GM19395 (cell line): ENCODE results near the gene APEH.

Experiments
- ATAC-seq: cut with Tn5 transposase; IDR thresholded peaks from one replicate; pipeline ENCODE4 v1.9.1; 2021; ENCODE audit warnings: mild to moderate bottlenecking, moderate library complexity; ENCODE audit not compliant: unreplicated experiment

The APEH gene

GRCh38 chr3:49650177-49650576 lies 24.0 kb upstream of the APEH start:
- ATAC-seq: no peak

DNA sequence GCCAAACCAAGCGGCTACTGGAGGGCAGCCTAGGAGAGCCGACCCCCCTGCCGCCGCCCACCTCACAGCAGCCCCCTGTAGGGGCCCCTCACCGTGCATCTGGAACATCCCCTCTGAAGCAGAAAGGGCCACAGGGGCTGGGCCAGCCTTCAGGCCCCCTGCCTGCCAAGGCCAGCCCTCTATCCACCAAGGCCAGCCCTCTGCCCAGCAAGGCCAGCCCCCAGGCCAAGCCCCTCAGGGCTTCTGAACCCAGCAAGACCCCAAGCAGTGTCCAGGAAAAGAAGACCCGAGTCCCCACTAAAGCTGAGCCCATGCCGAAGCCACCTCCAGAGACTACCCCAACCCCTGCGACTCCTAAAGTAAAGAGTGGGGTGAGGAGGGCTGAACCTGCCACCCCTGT lies 23.5 kb upstream of the APEH start:
- ATAC-seq: no peak

GRCh38 chr3:49652218-49652902 lies 21.8 kb upstream of the APEH start:
- no peak for ATAC-seq

- no peak for ATAC-seq
Observed at GRCh38 chr3:49652903-49653415, 21.2 kb upstream of the APEH start.

DNA sequence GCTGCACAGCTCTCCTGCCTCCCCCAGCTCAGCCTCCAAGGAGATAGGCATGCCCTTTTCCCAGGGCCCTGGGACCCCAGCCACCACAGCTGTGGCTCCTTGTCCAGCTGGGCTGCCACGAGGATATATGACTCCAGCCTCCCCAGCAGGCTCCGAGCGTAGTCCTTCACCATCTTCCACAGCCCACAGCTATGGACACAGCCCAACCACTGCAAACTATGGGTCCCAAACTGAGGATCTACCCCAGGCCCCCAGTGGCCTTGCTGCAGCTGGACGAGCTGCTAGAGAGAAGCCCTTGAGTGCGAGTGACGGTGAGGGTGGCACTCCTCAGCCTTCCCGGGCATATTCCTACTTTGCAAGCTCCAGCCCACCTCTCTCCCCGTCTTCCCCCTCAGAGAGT lies 20.5 kb upstream of the APEH start:
- no peak for ATAC-seq

DNA sequence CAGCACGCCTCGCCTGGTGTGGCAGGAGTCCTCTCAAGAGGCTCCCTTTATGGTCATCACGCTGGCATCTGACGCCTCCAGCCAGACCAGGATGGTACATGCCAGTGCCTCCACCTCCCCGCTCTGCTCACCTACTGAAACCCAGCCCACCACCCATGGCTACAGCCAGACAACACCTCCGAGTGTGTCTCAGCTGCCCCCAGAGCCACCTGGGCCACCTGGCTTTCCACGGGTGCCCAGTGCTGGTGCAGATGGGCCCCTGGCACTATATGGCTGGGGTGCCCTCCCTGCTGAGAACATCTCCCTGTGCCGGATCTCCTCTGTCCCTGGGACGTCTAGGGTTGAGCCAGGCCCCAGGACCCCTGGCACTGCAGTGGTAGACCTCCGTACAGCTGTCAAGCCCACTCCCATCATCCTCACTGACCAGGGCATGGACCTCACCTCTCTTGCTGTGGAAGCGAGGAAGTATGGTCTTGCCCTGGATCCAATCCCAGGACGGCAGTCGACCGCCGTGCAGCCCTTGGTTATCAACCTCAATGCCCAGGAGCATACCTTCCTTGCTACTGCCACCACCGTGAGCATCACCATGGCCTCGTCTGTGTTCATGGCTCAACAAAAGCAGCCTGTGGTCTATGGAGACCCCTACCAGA lies 19.9 kb upstream of the APEH start:
- no peak for ATAC-seq

DNA sequence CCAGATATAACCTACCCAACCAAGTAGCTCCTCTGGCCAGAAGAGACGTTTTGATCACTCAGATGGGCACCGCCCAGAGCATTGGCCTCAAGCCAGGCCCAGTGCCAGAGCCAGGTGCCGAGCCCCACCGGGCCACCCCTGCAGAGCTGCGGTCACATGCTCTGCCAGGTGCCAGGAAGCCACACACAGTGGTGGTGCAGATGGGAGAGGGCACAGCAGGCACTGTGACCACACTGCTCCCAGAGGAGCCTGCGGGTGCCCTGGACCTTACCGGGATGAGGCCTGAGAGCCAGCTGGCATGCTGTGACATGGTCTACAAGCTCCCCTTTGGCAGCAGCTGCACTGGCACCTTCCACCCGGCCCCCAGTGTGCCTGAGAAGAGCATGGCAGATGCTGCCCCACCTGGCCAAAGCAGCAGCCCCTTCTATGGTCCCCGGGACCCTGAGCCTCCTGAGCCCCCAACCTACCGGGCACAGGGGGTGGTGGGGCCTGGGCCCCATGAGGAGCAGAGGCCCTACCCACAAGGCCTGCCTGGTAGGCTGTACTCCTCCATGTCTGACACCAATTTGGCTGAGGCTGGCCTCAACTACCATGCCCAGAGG lies 19.1 kb upstream of the APEH start:
- no peak for ATAC-seq

GRCh38 chr3:49655731-49656285 lies 18.3 kb upstream of the APEH start:
- no peak for ATAC-seq

GRCh38 chr3:49656541-49657112 lies 17.5 kb upstream of the APEH start:
- no peak for ATAC-seq

DNA sequence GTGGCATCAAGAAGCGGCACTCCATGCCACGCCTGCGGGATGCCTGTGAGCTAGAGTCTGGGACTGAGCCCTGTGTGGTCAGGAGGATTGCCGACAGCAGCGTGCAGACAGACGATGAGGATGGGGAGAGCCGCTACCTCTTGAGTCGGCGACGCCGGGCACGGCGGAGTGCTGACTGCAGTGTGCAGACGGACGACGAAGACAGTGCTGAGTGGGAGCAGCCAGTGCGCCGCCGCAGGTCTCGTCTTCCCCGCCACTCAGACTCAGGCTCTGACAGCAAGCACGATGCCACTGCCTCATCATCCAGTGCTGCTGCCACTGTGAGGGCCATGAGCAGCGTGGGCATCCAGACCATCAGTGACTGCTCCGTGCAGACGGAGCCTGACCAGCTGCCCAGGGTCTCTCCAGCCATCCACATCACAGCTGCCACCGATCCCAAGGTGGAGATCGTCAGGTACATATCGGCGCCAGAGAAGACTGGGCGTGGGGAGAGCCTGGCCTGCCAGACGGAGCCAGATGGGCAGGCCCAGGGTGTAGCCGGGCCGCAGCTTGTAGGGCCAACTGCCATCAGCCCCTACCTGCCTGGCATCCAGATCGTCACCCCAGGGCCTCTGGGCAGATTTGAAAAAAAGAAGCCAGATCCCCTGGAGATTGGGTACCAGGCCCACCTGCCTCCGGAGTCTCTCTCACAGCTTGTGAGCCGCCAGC lies 16.8 kb upstream of the APEH start:
- ATAC-seq: no peak

- no peak for ATAC-seq
Observed at GRCh38 chr3:49658711-49659110, 15.4 kb upstream of the APEH start.

DNA sequence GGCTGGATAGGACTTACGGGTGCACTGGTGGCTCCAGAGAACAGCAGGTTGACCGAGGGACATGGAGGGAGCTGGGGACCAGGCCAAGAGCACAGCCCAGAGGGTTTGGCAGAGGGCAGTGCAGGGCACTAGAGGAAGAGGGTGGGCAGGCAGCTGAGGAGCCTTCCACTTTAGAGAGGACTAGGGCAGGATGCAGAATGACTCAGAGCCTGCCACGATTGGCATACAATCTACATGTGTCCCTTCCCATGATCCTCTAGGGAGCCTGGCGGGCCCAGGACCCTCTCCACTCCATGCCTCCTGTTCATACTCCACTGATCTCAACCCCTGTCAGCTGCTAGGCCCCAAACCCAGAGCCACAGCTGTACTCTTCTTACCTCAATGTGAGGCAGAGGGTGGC lies 14.4 kb upstream of the APEH start:
- no peak for ATAC-seq

DNA sequence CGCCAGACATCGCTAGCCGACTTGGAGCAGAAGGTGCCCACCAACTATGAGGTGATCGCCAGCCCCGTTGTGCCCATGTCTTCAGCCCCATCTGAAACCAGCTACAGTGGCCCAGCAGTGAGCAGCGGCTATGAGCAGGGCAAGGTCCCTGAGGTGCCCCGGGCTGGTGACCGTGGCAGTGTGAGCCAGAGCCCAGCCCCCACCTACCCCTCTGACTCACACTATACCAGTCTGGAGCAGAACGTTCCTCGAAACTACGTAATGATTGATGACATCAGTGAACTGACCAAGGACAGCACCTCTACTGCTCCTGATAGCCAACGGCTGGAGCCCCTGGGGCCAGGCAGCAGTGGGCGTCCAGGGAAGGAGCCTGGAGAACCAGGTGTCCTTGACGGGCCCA lies 12.9 kb upstream of the APEH start:
- no peak for ATAC-seq

GRCh38 chr3:49662021-49662420 lies 12.1 kb upstream of the APEH start:
- no peak for ATAC-seq

DNA sequence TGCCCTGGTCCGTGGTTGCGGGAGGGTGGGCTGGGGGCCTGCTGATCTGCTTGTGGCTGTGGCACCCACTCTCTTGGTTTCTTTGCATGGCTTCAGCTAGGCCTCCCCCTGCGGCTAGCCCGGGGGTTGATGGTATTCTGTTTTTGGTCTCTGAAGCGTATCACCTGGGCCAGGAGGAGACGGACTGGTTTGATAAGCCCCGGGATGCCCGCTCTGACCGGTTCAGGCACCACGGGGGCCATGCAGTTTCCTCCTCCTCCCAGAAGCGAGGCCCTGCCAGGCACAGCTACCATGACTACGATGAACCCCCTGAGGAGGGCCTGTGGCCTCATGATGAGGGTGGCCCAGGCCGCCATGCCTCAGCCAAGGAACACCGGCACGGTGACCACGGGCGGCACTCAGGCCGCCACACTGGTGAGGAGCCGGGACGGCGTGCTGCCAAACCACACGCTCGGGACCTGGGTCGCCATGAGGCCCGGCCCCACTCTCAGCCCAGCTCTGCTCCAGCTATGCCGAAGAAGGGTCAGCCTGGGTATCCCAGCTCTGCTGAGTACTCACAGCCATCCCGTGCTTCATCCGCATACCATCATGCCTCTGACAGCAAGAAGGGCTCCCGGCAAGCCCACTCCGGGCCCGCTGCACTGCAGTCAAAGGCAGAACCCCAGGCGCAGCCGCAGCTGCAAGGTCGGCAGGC lies 11.3 kb upstream of the APEH start:
- ATAC-seq: no peak

- no peak for ATAC-seq
Observed at GRCh38 chr3:49663831-49664230, 10.3 kb upstream of the APEH start.

DNA sequence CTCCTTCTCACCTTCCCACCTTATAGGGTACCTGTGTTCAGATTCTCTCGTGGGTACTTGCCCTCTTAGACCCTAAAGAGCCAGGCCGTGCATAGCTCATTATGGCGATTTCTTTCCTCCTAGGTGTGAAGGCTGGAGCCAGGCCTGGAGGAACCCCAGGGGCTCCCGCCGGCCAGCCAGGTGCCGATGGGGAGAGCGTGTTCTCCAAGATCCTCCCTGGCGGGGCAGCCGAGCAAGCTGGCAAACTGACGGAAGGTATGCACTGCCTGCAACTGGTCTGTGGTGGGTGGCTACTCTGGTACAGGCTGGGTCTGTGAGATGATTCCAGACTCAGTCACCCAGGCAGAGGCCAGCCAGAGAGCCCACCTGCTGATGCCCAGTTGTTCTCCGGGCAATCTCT lies 9.9 kb upstream of the APEH start:
- ATAC-seq: no peak

DNA sequence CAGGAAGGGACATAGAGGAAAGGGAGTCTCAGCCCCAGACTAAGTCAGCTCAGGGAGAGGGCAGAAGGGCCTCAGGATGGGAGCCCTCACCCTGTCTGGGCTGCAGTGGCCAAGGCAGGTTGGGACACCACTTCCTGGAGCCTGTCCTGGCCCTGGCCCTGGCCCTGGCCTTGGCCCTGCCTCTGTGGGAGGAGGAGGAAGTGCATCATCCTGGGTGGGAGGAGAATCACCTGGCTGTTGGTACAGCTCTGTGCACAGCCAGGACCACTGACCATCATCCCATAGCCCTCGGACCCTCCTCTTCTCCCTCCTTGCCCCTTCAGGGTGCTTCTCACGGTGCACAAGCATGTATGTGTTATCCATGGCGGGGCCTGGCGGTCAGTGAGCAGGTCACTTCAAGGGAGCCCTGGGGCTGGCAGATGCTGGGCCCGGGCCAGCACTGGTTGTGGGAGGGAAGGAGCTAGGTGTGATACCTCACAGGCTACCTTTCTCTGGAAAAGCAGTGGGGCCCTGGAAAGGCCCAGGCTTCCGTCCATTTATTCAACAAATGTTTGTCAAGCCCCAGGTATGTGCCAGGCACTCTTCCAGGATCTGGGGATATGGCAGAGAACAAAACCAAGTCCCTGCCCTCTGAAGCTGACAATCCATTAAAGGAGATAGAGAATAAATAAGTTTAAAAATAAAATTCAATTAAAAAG lies 8.2 kb upstream of the APEH start:
- no peak for ATAC-seq

DNA sequence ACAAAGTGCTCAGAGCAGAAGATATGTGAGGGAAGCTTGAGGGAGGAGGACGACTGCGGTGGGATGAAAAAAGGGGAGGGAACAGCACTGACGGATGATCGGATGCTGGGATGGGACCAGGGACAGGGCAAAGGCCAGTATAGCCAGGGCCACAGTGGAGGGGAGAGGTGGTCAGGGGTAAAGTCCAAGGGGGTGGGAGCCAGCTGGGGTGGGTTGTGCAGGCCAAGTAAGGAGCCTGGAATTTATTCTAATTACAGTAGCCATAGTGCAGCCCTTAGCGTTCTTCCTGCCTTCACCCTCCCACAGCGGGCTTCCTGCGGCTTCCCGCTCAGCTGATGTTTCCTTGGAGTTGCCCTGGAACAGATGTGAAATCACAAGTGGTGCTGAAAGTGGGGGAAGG lies 7.6 kb upstream of the APEH start:
- ATAC-seq: no peak
